OCI-LY7 (cell line): ENCODE results near the gene FOXN4.

Experiments
- EZH2phosphoT487 ChIP-seq: fragments of 200-600 bp; sonication (generic); IDR thresholded peaks from 2 replicates; pipeline ENCODE4 v1.6.1; 2018; ENCODE audit warnings: low read depth, borderline replicate concordance, mild to moderate bottlenecking, mixed run types, antibody characterized with exemption, low read length, moderate library complexity, mixed read lengths
- TF ChIP-seq, protein P1 (sequence below): fragments of 200-600 bp; sonication (generic); conservative IDR thresholded peaks from 2 replicates; pipeline ENCODE4 v1.5.1; 2014; ENCODE audit warnings: mild to moderate bottlenecking, antibody characterized with exemption, low read length, moderate library complexity, mixed read lengths

DNA sequence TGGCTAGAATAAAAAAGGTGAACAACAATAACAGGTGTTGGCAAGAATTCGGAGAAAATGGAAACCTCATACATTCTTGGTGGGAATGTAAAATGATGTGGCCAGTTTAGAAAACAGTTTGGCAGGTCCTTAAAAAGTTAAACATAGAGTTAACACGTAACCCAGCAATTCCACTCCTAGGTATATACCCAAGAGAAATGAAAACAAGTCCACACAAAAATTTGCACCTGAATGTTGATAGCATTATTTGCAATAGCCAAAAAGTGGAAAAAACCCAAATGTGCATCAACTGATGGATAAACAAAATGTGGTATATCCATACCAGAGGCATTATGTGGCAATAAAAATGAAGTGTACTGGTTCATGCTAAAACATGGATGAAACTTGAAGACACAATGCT, 36.3 kb upstream of the FOXN4 start:
- TF ChIP-seq, protein P1, sequence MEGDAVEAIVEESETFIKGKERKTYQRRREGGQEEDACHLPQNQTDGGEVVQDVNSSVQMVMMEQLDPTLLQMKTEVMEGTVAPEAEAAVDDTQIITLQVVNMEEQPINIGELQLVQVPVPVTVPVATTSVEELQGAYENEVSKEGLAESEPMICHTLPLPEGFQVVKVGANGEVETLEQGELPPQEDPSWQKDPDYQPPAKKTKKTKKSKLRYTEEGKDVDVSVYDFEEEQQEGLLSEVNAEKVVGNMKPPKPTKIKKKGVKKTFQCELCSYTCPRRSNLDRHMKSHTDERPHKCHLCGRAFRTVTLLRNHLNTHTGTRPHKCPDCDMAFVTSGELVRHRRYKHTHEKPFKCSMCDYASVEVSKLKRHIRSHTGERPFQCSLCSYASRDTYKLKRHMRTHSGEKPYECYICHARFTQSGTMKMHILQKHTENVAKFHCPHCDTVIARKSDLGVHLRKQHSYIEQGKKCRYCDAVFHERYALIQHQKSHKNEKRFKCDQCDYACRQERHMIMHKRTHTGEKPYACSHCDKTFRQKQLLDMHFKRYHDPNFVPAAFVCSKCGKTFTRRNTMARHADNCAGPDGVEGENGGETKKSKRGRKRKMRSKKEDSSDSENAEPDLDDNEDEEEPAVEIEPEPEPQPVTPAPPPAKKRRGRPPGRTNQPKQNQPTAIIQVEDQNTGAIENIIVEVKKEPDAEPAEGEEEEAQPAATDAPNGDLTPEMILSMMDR = no peak
- TF ChIP-seq EZH2phosphoT487 = no peak
